CD4-positive, alpha-beta T cell treated with Interleukin-1 beta for 1 hour (primary cell): ENCODE results near the gene PLA2G4A.

Experiments used
- DNase-seq, 2 donors: peaks; one replicate each; pipeline ENCODE4 v3.0.0-alpha.2; 2020 to 2022

PLA2G4A gene

DNA sequence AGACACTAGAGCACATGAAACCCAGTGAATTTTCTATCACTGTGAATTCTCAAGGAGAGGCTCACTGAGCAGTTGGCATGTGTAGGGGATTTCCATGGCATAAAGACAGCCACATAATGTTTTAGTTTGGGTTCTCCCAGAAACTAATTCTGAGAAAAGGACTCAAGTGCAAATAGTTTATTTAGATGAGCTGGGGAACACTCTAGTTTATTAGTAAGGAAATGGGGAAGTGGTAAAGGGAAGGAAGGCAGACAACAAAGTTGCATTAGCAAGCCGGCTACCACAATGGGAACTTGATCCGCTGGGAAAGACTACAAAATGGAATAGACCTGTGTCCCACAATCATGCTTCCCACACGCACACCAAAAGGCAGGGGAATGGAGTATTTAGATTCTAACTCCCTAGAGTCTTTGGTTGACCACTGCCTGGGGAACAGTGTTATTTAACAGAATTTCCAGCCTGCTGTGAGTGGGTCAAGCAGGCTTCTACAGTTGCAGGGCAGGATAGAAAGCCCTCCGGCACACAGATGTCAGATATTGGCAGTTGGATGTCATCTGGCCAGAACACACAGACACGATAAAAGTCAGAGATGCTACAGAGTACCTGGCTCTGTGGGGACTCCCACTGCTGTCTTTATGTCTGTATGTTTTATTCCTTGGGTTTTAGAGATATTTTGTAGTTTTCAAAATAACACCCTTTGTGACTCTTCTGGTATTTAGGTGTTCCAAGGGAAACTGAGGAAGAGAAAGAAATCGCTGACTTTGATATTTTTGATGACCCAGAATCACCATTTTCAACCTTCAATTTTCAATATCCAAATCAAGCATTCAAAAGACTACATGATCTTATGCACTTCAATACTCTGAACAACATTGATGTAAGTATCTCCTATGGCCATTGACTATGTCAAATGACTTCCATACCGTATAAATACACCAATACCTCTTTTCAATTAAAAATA is 150.1 kb downstream of the PLA2G4A start:
- no peak for DNase-seq

DNA sequence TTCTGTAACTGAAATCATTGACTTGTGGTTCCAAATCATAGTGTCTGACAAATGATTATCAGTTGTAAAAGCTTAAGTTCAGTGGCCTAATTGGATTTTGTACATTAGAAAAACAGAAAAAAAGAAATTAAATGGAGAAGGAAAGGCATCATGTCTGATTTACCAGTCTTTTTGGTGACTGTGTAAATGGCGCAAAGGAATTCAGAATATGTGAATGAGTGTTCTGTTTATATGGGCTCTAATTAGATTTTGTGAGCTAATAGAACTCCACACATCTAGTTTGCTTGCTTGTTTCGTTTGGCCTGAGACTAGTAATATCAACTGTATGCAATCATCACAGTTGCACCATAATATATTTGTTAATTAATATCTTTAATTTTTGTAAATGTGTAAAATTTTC is 151.7 kb downstream of the PLA2G4A start:
- DNase-seq, result no peak

DNA sequence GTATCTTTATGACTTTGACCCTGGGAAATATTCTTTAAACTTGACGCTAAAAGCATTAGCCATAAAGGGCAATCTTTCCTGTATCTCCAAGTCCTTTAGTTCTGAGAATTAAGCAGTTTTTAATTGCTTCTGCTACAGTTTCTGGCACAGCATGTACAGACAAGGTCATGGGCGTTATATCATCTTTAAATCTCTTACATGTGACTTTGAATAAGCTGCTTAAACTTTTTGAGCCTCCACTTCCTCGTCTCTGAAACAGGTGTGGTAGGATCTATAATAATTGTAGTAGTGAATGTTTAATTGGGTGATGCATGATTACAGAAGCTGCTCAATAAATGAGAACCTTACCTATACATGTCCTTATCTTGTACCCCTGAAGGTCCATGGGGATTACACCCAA is 153.4 kb downstream of the PLA2G4A start:
- DNase-seq, result no peak

DNA sequence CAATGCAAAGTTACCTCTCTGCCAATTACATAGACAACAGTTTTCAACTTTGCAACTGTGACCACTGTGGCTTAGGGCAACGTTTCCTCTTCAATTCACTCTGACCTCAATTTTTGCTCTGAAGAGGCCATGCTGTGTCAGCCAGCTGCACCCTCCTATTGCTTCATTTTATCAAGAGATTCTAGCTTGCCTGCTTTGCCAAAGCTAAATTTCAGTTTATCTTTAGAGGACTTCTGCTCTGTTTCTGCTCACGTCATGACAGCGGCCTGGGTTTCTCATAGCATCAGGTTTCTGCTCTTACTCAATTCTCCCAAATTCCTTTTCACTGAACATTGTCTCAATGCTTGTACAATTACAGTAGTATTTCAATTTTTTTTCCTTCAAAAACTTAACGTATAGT is 154.6 kb downstream of the PLA2G4A start:
- no peak for DNase-seq

DNA sequence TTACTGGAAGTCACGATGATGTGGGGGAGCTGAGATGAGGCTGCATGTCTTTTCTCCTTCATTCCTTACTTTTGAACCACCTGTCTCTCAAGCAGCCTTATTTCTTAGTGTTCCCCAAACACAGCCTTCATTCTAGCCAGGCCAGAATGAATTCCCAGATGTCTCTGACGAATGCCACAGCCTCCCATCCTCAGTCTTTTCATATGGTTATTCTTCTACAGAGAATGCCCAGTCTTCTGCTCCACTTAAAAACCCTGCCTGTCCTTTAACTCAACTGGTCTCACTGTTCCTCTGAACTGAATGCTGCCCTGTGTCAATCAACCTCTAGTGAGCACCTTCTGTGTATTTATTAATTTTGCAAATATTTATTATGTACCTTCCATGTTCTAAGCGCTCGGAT is 156.2 kb downstream of the PLA2G4A start:
- DNase-seq, result no peak

DNA sequence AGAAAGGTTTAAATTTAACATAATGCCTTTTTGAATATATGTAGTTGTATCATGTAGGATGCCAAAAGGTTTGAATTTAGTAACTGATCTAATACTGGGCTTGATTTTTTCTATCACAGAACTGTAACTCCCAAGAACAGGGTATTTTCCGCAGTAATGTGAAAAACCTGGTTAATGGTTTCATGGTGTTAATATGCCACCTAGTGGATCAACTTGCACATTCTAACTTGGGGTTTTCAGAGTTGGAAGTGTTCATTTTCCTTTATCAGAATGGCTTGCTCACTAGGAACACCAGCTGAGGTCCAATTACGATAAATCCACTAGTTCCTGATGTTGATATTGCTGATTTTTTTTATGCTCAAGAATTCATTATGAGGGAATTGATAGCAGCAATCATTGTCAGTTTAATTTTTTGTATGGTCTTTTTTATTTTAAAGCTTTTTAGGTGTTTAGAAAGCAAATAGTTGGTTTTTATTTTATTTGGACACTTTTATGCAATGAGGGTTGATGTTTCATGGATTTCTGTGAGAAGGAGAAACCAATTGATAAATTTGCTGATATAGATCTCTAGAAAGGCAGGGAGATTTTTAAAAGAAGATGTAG is 157.2 kb downstream of the PLA2G4A start:
- peak in 1 of 2 donors; percentile 40 for DNase-seq

DNA sequence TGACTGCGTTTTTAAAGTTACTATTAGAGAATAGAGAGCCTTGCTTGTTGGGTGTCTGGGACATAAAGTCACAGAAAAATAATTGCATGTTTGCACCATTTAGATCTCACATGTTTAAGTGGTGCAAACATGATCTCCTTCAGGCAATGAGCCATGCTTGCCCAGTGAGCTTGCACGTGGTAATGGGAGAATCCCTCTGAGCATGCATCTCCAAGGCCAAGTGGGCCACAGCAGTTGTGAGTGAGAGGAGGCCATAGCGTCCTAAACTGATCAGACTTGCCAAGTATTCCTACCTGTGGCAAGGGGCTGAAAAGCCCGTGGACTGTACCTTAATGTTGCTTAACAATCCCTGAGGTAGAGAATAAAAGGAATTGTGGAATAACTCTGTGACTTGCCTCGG is 158.3 kb downstream of the PLA2G4A start:
- no peak for DNase-seq

DNA sequence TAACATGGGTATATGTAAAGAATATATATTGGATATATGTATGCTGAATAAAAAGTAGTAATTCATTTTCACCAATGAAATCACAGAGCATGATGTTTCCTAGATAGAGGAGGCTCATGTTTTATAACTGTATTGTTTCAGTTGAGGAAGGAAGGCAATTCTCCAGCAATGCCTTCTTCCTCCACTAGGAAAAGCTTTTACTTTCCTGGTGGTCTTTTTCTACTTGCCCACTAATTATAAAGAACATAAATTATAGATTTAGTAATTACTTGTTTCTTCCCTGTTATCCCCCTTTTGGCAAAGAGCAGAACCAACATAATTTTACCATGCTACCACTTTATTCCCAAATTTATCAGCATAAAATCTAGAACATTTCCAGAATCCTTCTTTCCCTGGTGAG is 159.0 kb downstream of the PLA2G4A start:
- no peak for DNase-seq

DNA sequence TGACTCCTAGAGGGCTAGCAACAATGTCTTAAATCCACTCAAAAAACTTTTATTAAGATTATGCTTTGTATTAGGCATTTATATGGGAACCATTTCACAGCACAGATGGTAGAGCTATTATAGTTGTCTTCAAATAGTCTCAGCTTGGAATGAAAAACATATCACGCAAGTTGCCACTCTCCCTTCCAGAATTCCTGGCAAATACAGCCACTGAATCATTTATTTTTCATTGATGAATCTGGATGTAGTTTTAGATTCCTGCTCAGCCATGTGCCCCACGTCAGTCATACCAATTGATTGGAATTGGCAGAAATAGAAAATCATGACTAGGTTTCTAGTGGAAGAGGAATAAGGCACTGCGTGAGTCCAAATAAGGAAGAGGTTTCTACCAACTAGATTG is 165.2 kb downstream of the PLA2G4A start:
- no peak for DNase-seq

DNA sequence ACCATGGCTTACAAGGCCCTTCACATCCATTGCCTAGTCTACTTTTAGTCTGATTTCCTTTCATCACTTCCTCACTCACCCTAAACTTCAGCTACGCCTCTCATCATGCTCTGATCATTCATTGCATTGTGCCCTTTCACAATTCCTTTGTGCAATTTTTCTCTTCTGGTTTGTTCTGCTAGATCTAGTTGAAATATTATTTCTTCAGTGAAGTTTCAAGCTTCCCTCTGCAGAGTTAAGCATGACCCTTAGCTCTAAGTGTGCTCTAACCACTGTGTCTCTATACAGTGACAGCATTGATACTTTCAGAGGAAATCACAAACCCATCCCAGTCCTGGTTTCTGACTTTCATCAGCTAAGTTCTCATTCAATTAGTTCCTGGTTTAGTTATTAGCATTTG is 166.1 kb downstream of the PLA2G4A start:
- DNase-seq, result no peak

DNA sequence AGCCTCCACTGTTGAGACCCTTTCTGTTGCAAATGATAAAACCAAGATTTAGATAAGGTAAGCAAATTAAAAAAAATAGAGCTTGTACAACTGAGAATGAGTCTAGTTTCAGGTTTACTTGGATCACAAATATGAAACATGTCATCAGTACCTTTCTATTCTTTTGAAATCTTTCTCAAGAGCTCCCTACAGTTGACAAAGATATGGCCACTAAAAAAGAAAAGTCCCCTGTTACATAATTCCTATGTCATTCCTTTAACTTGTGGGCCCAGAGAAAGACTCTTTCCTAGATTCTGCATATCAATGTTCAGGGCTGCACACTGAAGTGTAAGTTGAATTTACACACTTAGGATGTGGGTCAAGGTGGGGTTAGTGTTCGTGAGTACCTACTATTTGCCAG is 168.1 kb downstream of the PLA2G4A start:
- DNase-seq, result no peak

DNA sequence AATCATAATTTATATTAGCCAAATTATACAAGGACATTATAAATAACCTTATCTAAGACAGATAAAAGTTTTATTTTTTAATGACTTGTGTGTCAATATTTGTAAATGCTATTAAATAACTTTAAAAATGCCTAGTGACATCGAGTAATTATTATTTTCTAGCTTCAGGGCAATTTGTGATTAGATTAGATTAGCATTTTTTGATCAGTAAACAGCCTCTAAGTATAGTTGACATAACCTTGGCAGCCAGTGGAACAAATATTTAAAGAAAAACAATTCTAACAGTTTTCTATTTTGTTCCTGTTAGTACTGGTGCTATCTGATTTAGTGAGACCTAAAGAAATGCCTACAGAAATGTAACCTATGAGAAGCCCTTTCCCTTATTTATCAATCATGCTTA is 169.1 kb downstream of the PLA2G4A start:
- no peak for DNase-seq

DNA sequence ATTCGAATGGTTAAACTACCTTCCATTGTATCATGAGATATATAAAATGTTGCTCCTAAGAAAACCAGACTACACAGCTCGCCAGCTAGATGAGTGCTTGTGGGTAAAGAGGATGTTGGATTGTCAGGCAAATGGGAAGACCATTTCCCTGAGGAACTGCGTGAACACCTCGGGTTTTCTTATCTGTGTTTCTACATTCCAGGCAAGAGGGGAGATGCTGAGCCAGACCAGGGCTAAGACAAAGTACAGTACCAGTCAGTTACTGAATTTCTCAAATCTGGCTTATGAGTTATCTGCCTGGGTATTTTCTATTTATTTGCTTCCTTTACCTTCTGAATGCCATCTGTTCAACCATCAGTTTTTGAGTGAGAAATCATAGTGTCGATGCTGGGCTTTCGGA is 170.8 kb downstream of the PLA2G4A start:
- no peak for DNase-seq

DNA sequence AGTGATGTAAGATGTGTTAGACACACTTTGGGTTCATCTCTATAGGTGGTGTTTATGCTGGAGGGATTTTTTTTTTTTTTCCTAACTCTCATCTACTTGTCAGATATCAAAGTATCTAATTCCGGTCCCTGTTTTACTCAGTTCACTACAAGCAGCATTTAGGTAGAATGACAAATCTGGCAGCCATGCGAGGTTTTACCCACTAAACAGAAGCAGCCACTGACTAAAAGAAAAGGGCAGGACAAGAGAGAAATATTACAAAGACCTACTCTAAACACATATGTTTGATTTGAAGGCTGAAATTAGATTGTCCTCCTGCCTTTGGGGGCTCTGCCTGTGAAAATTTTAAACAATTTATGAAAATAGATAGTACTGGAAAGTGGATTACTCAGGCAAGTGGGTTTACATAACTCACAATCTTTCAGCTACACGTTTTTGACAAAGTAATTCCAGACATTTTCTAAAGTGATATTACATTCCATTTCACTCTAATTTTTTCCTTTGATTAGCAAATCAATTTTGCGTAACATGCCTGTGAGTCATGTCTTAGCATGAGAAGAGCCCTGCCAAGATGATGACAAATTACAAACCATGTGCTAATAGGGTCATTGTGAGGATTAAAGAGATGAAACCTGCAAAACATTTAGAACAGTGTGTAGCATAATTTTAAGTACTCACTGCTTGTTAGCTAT is 172.6 kb downstream of the PLA2G4A start:
- no peak for DNase-seq

DNA sequence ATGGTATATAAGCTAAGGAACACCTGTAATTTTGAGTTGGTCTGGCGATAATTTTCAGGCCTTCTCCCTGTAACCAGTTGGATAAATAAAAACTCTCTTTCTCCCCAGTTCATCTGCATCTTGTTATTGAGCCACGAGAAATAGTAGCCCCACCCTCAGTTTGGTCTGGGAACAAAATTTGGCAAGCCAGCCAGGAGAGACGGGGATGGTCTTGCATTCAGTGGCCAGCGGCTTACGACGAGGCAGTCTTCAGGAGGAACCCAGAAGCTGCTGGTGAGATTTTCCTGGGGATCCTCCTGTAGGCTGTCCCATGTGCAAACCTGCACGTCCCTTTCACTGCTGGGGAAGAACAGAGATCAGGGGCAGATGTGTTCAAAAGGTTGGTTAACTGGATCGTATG is 174.6 kb downstream of the PLA2G4A start:
- no peak for DNase-seq

DNA sequence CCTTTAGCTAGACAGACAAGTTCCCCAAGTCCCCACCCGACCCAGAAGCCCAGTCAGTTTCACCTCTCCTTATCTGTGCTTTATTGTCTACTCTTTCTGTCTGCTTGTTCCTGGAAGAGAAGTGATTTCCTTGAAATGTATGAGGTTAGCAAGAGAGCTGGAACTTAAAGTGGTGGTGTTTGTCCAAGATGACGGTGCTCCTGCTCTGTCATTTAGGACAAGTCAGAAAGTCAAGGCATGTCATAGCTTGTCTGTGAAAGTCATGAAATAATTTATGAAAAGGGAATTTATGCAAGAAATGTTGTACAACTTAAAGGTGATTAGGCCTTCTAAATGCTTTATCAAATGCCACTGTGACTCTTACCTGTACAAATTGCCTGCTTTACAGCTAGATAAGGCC is 178.1 kb downstream of the PLA2G4A start:
- no peak for DNase-seq

DNA sequence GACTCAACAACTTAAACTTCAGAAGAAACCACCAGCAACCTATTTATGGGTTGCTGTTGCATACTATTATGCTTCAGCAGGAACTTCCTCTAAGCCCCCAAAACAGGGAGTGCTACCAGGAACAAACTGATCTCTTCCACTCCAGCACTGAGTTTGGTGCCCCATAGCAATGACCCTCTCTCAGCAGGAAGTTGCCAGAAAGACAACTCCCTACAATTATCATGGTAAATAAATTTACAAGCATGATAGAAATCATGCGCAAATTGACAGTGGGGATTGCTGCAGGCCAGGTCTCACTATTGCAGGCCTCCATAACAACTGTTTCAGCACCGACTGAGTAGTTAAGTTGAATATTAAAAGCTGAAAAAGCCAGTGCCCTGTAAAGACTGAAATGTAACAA is 180.6 kb downstream of the PLA2G4A start:
- DNase-seq, result no peak

DNA sequence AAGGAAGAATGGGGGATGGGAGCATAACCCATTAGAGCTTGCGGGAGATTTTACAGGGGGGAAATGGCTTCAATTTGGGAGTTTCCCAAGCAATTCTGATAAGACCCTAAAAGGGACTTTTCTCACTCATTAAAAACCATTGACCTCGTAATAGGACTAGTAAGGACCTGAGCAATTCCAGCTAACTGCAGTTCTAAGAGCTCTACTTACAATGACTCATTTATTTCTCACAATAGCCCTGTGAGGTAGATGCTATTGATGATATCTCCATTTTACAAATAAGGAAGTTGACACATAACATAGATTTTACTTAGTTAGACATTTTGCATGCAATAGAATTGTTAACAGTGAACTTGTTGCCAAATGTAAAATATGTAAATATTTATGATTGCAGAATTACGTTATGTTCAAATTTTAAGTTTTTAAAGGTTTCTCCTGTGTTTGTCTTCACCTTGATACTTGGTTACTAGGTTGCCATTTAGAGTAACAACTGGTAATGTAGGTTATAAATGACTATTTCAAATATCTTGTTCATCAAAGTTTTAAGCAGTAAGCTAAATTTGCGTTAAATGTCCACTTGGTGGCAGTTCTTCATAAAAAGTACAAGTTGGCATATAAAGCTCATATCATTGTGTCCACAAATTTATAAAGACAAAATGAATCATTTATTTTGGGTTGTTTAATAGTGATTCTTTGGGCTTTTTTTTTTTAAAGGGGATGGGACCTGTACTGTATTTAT is 182.0 kb downstream of the PLA2G4A start:
- DNase-seq, result no peak

DNA sequence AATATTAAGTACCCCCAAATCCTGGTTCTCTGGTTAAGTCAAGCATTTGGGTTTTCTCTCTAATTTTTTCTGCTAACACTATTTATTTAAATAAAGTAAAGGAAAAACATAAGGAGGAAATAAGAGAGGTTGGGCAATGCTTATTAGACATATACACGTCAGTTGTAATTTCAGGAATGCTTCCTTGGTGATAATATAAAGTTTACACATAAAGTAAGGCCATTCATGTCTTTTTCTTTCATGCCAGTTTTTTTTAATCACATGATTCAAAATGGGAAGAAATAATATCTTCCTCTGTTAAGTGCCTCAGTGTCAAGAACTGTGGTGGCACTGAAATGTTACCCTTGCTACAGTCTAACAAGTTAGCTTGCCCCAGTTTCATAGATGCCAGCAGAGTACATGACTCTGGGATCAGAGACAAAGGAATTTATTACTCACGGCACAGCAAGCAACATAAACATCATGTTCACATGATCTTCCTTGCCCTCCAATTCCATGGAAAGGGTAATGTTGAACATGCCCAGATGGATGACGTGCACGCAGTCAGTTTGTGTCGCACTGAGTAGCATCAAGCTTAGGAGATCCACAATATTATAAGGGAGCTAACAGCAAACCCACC is 184.9 kb downstream of the PLA2G4A start:
- no peak for DNase-seq

DNA sequence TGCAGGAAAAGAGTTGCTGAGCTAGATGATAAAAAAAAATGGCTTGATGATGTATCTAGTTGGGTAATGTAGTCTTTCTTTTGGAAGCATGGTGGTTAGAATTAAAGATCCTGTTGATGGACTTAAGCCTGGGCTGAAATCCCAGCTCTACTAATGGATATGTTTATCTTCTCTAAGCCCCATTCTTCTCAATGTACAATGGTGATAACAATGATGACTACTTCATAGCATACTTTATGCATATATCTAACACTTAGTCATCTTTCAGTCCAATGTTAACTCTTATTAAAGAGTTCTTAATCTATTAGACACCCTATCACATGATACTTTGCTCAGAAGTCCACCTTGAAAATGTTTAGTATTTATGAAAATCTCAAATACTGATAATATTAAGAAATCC is 189.5 kb downstream of the PLA2G4A start:
- DNase-seq, result no peak

DNA sequence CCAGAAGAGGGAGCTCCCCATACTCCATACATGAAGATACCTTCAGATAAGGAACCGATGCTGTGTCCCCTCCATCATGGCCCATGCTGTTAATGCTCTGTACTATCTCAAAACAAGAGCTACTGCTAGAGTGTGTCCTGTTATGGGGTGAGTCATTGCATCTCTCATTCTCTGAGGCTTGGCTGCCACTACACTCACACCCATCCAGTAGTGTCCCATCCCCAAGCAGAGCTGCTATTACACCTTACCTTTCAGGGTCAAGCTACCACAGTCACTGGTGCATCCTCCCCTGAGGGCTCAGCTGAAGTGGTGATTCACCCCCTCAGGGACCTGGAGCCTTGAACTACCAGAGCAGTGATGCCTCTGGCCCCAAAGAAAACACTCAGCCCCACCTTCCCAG is 198.5 kb downstream of the PLA2G4A start:
- DNase-seq, result no peak

DNA sequence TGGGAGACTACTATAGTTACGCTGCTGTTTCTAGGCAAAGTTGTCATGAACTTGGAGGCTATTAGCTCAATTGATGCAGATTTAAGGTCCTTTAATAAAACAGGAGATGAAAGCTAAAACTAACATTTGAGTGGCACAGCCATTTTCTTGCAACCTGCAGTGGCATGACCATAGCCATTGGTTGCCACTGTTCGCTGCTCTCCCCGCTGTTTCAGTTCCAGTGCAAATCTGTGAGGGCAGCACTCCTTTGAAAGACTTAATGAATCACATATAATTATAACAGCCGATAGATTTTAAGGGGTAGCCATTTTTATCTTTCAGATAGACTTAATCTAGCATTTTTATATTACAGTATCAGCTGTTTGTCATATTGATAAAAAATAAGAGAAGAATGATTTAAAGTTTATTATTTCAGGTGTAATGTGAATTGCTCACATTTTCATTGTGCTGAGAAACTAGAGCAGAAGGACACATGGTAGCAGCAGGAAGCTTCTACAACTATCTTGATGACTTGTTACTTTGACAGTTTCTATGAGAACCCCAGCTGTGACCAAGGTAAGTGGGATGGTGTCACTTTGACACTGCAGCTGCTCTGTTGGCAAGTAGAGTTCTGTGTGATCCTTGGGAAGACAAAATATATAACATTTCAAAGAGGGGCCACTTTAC is 203.7 kb downstream of the PLA2G4A start:
- no peak for DNase-seq
